ENCODE results near the gene SUMF1.
"Not testable (repeated sequence)": the region's sequence is repeated elsewhere in the genome, so short reads cannot be mapped to it uniquely, and the experiment has no call there.

SUMF1 gene

DNA sequence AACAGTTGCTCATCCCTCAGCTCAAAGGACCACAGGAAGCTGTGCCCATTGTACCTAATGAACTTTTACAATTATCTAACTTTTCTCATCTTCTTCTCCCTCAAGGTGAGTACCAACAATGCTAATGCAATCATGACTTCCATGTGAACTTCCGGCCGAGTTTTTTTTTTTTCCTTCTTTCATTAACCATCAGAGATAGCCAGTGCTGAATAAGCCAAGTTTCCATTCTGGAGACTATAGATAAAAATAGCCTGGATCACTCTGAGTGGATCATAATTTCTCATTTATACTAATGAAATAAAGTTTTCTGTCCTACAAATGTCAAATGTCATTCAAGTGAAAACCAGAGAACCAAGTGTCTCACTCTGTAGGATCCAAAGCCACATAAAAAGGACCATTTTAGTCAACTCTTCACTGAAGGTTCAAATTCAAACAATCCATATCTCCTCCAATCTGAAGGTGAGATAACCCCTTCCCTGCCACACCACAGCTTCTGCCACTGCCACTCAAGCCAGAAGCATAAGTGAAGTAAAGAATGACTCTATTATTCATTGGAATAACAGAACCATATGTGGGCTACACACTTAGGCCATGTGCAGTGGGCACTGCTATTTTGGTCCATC, 5.5 kb downstream of the SUMF1 start:
- no peak for DNase-seq (ENCODE audit: low read depth in 2 of 2)

DNA sequence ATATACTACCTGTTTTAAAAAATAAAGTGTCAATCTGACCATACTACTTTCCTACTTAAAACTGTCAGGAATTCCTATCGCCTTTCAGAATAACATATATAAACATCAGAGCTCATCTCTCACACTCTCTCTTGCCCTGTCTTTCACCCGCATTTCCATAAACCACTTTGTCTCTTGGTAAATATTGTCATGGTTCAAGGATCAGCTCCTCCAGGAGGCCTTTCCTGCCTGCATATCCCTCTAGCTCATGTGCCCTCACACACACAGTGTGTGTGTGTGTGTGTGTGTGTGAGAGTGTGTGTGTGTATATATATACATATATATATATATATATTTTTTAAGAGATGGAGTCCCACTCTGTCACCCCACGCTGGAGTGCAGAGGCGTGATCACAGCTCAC, 6.7 kb downstream of the SUMF1 start:
- DNase-seq (ENCODE audit: low read depth in 2 of 2) = no peak

DNA sequence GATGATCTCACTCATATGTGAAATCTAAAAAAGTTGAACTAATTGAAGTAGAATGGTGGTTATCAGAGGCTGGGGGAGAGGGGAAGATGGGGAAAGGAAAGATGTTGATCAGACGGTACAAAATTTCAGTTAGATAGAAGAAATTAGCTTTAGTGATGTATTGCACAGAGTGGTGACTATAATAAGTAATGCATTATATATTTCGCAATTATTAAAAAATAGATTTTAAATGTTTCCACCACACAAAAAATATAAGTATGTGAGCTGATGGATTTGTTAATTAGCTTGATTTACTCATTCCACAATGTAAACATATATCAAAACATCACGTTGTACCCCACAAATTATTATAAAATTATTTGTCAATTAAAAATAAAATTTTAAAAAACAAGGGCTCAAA, 8.1 kb downstream of the SUMF1 start:
- DNase-seq (ENCODE audit: low read depth in 2 of 2) = no peak

DNA sequence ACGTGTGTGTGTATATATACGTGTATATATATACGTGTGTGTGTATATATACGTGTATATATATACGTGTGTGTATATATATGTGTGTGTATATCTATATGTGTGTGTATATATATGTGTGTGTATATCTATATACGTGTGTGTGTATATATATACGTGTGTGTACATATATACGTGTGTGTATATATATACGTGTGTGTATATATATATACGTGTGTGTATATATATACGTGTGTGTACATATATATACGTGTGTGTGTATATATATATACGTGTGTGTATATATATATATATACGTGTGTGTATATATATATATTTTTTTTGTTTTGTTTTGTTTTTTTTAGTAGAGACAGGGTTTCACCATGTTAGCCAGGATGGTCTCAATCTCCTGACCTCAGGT, 10.3 kb downstream of the SUMF1 start:
- DNase-seq (ENCODE audit: low read depth in 2 of 2) = not testable (repeated sequence)

DNA sequence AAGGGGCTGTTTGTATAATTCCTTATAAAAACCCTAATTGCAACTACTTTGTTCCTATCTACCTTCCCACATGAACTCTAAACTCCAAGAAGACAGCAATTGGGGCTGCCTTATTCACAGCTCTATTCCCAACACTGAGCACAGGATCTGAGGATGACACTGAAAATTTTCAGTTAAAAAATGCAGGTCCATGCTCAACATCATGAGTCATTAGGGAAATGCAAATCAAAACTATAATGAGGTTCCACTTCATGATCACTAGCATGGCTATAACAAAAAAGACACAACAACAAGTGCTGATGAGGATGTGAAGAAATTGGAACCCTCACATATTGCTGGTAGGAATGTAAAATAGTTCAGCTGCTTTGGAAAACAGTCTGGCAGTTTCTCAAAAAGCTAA, 12.9 kb downstream of the SUMF1 start:
- DNase-seq (ENCODE audit: low read depth in 2 of 2) = no peak

- DNase-seq (ENCODE audit: low read depth in 2 of 2) = no peak
Measured at GRCh38 chr3:4449043-4449805, 17.8 kb downstream of the SUMF1 start.

- DNase-seq (ENCODE audit: low read depth in 2 of 2) = no peak
Measured at GRCh38 chr3:4448187-4448586, 18.9 kb downstream of the SUMF1 start.

GRCh38 chr3:4447295-4447999, 19.6 kb downstream of the SUMF1 start:
- no peak for DNase-seq (ENCODE audit: low read depth in 2 of 2)

GRCh38 chr3:4440951-4441350, 26.1 kb downstream of the SUMF1 start:
- DNase-seq (ENCODE audit: low read depth in 2 of 2) = no peak

DNA sequence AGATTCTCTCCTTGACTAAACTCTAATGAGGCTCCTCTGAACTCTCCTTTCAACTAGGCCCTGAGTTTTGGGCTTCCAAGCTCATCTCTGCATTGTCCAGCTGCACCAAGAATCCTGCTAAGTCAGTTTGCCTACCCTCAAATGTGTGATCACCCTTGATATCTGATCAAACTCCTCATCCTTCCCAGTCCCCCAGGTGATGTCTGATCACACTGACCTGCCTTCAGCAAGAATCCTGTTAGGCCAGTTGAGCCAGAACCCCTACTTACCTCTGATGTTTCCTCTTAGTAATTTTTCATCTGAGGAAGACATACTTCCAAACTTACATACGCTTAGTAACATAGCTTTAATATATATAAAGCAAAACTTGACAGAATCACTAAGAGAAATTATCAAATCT, 28.8 kb downstream of the SUMF1 start:
- DNase-seq (ENCODE audit: low read depth in 2 of 2) = no peak

DNA sequence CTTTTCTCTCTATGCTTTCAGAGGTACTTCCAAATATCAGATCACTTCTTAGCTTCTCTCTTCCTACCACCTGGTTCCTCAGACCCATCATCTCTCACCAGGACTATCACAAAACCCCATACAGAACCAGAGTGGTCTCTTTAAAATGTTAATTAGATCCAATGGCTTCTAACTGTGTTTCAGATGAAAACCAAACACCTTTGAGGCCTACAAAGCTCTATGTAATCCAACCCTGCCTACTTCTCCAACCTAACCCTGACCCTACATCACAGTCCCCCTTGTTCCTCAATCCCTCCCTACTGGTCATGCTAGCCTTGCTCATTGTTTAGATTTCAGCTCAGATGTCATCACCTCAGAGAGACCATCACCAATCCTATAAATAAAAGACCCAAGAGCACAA, 34.8 kb downstream of the SUMF1 start:
- DNase-seq (ENCODE audit: low read depth in 2 of 2) = no peak

- DNase-seq (ENCODE audit: low read depth in 2 of 2) = no peak
Measured at GRCh38 chr3:4429648-4430350, 37.3 kb downstream of the SUMF1 start.

DNA sequence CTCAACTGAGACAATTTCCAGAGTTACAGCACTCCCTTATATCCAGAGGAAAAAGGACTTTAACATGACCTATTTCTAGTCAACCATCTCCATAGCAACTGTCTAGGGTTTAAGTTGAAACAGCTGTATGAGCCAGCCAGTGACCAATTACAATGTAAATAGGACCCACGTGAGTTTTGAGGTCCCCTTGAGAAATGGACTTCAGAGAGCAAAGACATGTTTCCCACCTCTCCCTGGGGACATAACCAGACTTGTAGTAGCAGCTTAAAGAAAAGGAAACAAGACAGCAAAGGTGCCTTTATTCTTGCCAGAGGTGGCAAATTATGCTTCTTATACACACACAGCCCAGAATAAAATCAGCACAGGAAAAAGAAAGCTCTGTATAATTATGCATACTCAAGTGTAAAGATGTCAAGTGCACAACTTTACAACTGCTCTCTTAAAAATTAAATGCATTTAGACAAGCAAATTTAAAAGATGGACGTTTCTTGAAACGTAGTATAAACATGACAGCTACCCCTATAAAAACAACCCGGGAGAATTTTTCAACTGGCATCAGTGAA, 40.2 kb downstream of the SUMF1 start:
- no peak for DNase-seq (ENCODE audit: low read depth in 2 of 2)

GRCh38 chr3:4426261-4426781, 40.7 kb downstream of the SUMF1 start:
- DNase-seq (ENCODE audit: low read depth in 2 of 2) = no peak

- DNase-seq (ENCODE audit: low read depth in 2 of 2) = no peak
Measured at GRCh38 chr3:4425707-4426106, 41.4 kb downstream of the SUMF1 start.

GRCh38 chr3:4425055-4425454, 42.0 kb downstream of the SUMF1 start:
- DNase-seq (ENCODE audit: low read depth in 2 of 2) = no peak

DNA sequence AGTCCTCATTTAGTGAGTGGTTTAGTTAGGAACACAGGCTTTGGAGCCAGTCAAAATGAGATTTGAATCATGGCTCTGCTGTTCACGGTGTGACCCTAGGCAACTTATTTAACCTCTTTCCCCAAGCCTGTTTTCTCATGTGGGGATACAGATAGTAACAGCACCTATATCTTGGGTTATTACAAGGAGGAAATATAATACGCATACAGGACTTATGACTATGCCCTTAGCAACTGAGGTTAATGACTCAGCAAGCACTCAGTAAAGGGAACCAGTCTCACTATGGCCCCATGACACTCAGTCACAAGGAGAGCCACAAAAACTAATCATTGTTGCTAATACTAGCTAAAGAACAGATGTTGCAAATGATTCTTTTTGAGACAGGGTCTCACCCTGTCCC, 45.9 kb downstream of the SUMF1 start:
- DNase-seq (ENCODE audit: low read depth in 2 of 2) = no peak

DNA sequence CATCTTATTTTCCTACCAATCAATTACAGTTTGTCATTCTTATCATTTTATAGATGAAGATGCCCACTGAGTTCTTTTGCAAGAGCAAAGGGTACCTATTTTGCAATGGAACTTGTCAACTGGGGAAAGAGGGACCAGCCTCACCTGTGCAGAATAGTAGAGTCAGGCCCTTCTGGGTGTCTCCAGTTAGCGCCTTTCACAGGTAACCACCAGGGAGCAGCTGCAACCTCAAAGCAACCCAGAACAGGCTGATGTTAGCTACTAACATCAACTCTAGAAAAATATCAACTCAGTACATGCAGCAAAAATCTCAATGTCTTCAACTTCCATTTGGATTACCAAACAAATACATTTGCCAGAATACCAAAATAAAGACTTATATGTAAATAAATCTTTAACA, 47.1 kb downstream of the SUMF1 start:
- DNase-seq (ENCODE audit: low read depth in 2 of 2) = no peak

DNA sequence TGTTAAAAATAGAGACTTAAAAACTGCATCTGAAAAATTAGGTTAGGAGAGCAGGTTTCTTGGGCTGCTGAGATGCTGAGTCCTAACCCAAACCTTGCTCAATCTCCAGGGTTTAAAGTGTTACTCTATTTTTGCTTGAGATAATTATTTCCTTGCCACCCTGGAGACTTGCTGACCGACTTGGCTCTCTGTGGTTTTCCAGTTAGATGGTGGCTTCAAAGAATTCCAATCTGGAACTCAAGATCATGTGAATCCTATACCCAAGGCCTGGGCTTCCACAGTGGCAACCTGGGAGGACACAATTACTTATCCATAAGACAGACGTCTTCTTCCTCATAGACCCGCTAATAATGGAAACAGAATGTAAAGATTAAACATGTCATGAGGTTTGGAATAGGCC, 47.7 kb downstream of the SUMF1 start:
- DNase-seq (ENCODE audit: low read depth in 2 of 2) = no peak

GRCh38 chr3:4418156-4418555, 48.9 kb downstream of the SUMF1 start:
- DNase-seq (ENCODE audit: low read depth in 2 of 2) = no peak

- no peak for DNase-seq (ENCODE audit: low read depth in 2 of 2)
Measured at GRCh38 chr3:4417449-4417848, 49.6 kb downstream of the SUMF1 start.

GRCh38 chr3:4416961-4417360, 50.1 kb downstream of the SUMF1 start:
- DNase-seq (ENCODE audit: low read depth in 2 of 2) = no peak
